Neural cell (in vitro differentiated cells): ENCODE measurements around the gene ARMC9. TPM values are rescaled to one million over a fixed set of nuclear protein-coding genes. Genes with fewer than 3 reads are reported as not detected.

Source experiments
- H2AFZ ChIP-seq: fragments of 200-600, 300-800 bp; sonication (generic), shearing (Covaris generic); 2 replicates; pipeline ENCODE4 v1.6.0; 2014; ENCODE audit warnings: low read depth, mild to moderate bottlenecking, antibody characterized with exemption, low read length, moderate library complexity
- H3F3A ChIP-seq: fragments of 200-600 bp; shearing (Covaris generic); 2 replicates; pipeline ENCODE4 v1.6.1; 2016; ENCODE audit warnings: mild to moderate bottlenecking, moderate library complexity, mixed read lengths, antibody characterized with exemption, low read length; ENCODE audit not compliant: insufficient read depth, poor library complexity, severe bottlenecking
- H3K27ac ChIP-seq: fragments of 200-600, 300-800 bp; sonication (generic), shearing (Covaris generic); 2 replicates; pipeline ENCODE4 v1.5.1; 2014; ENCODE audit warnings: mild to moderate bottlenecking, low read length, moderate library complexity
- H3K27me3 ChIP-seq: fragments of 300-800, 200-600 bp; sonication (generic), shearing (Covaris generic); 2 replicates; pipeline ENCODE4 v1.6.0; 2014; ENCODE audit warnings: mild to moderate bottlenecking, low read depth, low read length, moderate library complexity; ENCODE audit not compliant: insufficient read depth
- H3K36me3 ChIP-seq: fragments of 300-800, 200-600 bp; sonication (generic), shearing (Covaris generic); 2 replicates; pipeline ENCODE4 v1.5.1; 2014; ENCODE audit warnings: mild to moderate bottlenecking, antibody characterized with exemption, low read length, moderate library complexity; ENCODE audit not compliant: insufficient read depth
- H3K4me2 ChIP-seq: fragments of 300-800, 200-600 bp; sonication (generic), shearing (Covaris generic); 2 replicates; pipeline ENCODE4 v1.6.0; 2014; ENCODE audit warnings: mild to moderate bottlenecking, low read length
- H3K4me3 ChIP-seq: fragments of 300-800, 200-600 bp; sonication (generic), shearing (Covaris generic); 2 replicates; pipeline ENCODE4 v1.5.1; 2014; ENCODE audit warnings: mild to moderate bottlenecking, low read length, moderate library complexity
- H3K79me2 ChIP-seq: fragments of 200-600 bp; shearing (Covaris generic); replicated peaks from 2 replicates; pipeline ENCODE4 v1.6.0; 2014; ENCODE audit warnings: mild to moderate bottlenecking, low read length, moderate library complexity; ENCODE audit not compliant: insufficient read depth
- H3K9ac ChIP-seq: fragments of 300-800, 200-600 bp; sonication (generic), shearing (Covaris generic); 2 replicates; pipeline ENCODE4 v1.6.1; 2016; ENCODE audit warnings: mild to moderate bottlenecking, low read length, mixed read lengths
- H3K9me2 ChIP-seq: fragments of 200-600 bp; shearing (Covaris generic); 2 replicates; pipeline ENCODE4 v1.6.1; 2016; ENCODE audit warnings: mild to moderate bottlenecking, low read length, mixed read lengths; ENCODE audit not compliant: insufficient read depth
- H3K9me3 ChIP-seq: fragments of 200-600, 300-800 bp; sonication (generic), shearing (Covaris generic); 2 replicates; pipeline ENCODE4 v1.6.1; 2016; ENCODE audit warnings: mild to moderate bottlenecking, mixed run types, low read length, moderate library complexity, mixed read lengths
- H4K20me1 ChIP-seq: fragments of 200-600 bp; shearing (Covaris generic); 2 replicates; pipeline ENCODE4 v1.6.1; 2016; ENCODE audit warnings: mild to moderate bottlenecking, mixed run types; ENCODE audit not compliant: insufficient read depth
- EP300 ChIP-seq: fragments of 450-650 bp; conservative IDR thresholded peaks from 2 replicates; pipeline ENCODE4 v1.6.1; 2014; ENCODE audit warnings: antibody characterized with exemption, mild to moderate bottlenecking, moderate library complexity; ENCODE audit not compliant: poor library complexity, severe bottlenecking
- EZH2 ChIP-seq: fragments of 200-600, 300-800 bp; shearing (Covaris generic), sonication (generic); IDR thresholded peaks from 2 replicates; pipeline ENCODE4 v1.6.1; 2014; ENCODE audit warnings: antibody characterized with exemption, low read length, borderline replicate concordance, mild to moderate bottlenecking; ENCODE audit not compliant: insufficient read depth, poor library complexity, severe bottlenecking
- MXI1 ChIP-seq: fragments of 450-650 bp; conservative IDR thresholded peaks from 2 replicates; pipeline ENCODE4 v1.6.1; 2014; ENCODE audit warnings: antibody characterized with exemption, mild to moderate bottlenecking; ENCODE audit not compliant: poor library complexity, severe bottlenecking
- POLR2AphosphoS5 ChIP-seq: IDR thresholded peaks from 2 replicates; pipeline ENCODE4 v1.6.1; 2012
- RAD21 ChIP-seq: fragments of 450-650 bp; conservative IDR thresholded peaks from 2 replicates; pipeline ENCODE4 v1.6.1; 2014; ENCODE audit warnings: antibody characterized with exemption, mild to moderate bottlenecking, moderate library complexity
- REST ChIP-seq: IDR thresholded peaks from 2 replicates; pipeline ENCODE4 v1.6.1; 2012; ENCODE audit warnings: borderline replicate concordance
- SMC3 ChIP-seq: fragments of 450-650 bp; conservative IDR thresholded peaks from 2 replicates; pipeline ENCODE4 v1.6.1; 2014; ENCODE audit warnings: antibody characterized with exemption, mild to moderate bottlenecking, moderate library complexity; ENCODE audit not compliant: poor library complexity
- TAF1 ChIP-seq: IDR thresholded peaks from 2 replicates; pipeline ENCODE4 v1.6.1; 2012; ENCODE audit warnings: low read depth
- polyA plus RNA-seq: library from polyadenylated mRNA; depleted of rRNA; stranded (reverse); fragments of >200 nt; gene quantifications from 2 replicates; pipeline ENCODE4 v1.2.3, GENCODE V29; 2014
- TF ChIP-seq, protein P1 (sequence below): fragments of 450-650 bp; IDR thresholded peaks from 2 replicates; pipeline ENCODE4 v1.5.1; 2014; ENCODE audit warnings: antibody characterized with exemption, mild to moderate bottlenecking, moderate library complexity; ENCODE audit not compliant: poor library complexity, severe bottlenecking

Gene ARMC9
- polyA plus RNA-seq, 1 donor from 2014 or later = 13.9 TPM

- no peaks in the 10 kb centered on the region for H3K9me3 ChIP-seq
- H3K27ac ChIP-seq = no peak overlapping the region
- no peaks in the 10 kb centered on the region for H3K79me2 ChIP-seq
- no peak overlapping the region for H3K4me2 ChIP-seq
- TF ChIP-seq POLR2AphosphoS5 = no peak
- TF ChIP-seq EZH2 = no peak
- no peak for TF ChIP-seq TAF1
- no peak for TF ChIP-seq RAD21
- TF ChIP-seq MXI1 = no peak
- TF ChIP-seq REST = no peak
- no peak overlapping the region for H2AFZ ChIP-seq
- H3K27me3 ChIP-seq = no peaks in the 10 kb centered on the region
- H3K9me2 ChIP-seq = no peaks in the 10 kb centered on the region
- H4K20me1 ChIP-seq = no peaks in the 10 kb centered on the region
- H3K36me3 ChIP-seq = peaks cover 7% of the 10 kb centered on the region
- no peak overlapping the region for H3K4me3 ChIP-seq
- no peak overlapping the region for H3K9ac ChIP-seq
- H3F3A ChIP-seq = no peaks in the 10 kb centered on the region
Observed at GRCh38 chr2:231272991-231273390, 74.6 kb downstream of the ARMC9 start.

DNA sequence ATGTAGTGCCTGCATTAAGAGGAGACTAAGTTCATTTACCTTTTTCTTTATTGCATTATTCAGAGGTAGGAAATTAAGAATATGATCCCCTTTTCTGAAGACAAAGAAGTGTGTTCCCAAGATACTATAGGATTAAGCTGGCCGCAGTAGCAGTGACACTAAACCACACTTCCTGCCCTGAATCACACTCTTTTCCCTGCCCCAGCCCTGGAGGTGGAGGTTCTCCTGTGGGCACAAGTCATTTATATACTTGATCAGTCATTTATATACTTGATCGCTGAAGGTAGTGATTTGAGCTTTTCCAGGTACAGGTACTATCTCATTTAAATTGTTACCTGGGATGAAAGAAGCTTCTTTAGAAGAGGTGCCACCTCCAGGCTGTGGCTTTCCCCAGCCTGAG is 78.6 kb downstream of the ARMC9 start:
- Histone ChIP-seq H3K9me2 (no peaks in the 10 kb centered on the region), H3K9me3 (no peaks in the 10 kb centered on the region), H3K36me3 (peaks cover 7% of the 10 kb centered on the region), H3K27me3 (no peaks in the 10 kb centered on the region), H3K4me2 (no peak overlapping the region), H3K9ac (no peak overlapping the region), H2AFZ (no peak overlapping the region), H3K79me2 (no peaks in the 10 kb centered on the region), H3K27ac (no peak overlapping the region), H4K20me1 (no peaks in the 10 kb centered on the region), H3F3A (no peaks in the 10 kb centered on the region), H3K4me3 (no peak overlapping the region)
- TF ChIP-seq, protein P1, sequence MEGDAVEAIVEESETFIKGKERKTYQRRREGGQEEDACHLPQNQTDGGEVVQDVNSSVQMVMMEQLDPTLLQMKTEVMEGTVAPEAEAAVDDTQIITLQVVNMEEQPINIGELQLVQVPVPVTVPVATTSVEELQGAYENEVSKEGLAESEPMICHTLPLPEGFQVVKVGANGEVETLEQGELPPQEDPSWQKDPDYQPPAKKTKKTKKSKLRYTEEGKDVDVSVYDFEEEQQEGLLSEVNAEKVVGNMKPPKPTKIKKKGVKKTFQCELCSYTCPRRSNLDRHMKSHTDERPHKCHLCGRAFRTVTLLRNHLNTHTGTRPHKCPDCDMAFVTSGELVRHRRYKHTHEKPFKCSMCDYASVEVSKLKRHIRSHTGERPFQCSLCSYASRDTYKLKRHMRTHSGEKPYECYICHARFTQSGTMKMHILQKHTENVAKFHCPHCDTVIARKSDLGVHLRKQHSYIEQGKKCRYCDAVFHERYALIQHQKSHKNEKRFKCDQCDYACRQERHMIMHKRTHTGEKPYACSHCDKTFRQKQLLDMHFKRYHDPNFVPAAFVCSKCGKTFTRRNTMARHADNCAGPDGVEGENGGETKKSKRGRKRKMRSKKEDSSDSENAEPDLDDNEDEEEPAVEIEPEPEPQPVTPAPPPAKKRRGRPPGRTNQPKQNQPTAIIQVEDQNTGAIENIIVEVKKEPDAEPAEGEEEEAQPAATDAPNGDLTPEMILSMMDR = no peak
- TF ChIP-seq TAF1 = no peak
- no peak for TF ChIP-seq SMC3
- TF ChIP-seq RAD21 = no peak
- no peak for TF ChIP-seq EZH2
- no peak for TF ChIP-seq POLR2AphosphoS5
- TF ChIP-seq REST = no peak
- no peak for TF ChIP-seq MXI1
- no peak for TF ChIP-seq EP300
